Glutamatergic neuron (in vitro differentiated cells): ENCODE results near the gene UTS2B. TPM values are rescaled to one million over a fixed set of nuclear protein-coding genes. Genes with fewer than 3 reads are reported as not detected.
"Not testable (repeated sequence)": the region's sequence is repeated elsewhere in the genome, so short reads cannot be mapped to it uniquely, and the experiment has no call there.

ENCODE experiments used
- DNase-seq: peaks from one replicate; pipeline ENCODE4 v3.0.0; 2022
- H3K27ac Mint-ChIP-seq: one replicate; pipeline ENCODE4 v1.8.0; 2020; ENCODE audit warnings: mild to moderate bottlenecking, mixed read lengths, inconsistent platforms; ENCODE audit not compliant: unreplicated experiment
- H3K27me3 Mint-ChIP-seq: one replicate; pipeline ENCODE4 v1.8.0; 2020; ENCODE audit warnings: mild to moderate bottlenecking, moderate library complexity, mixed read lengths, inconsistent platforms; ENCODE audit not compliant: unreplicated experiment
- H3K36me3 Mint-ChIP-seq: one replicate; pipeline ENCODE4 v1.8.0; 2020; ENCODE audit warnings: mild to moderate bottlenecking, mixed read lengths, inconsistent platforms; ENCODE audit not compliant: unreplicated experiment
- H3K4me1 Mint-ChIP-seq: one replicate; pipeline ENCODE4 v1.8.0; 2020; ENCODE audit warnings: mild to moderate bottlenecking, low read depth, mixed read lengths, inconsistent platforms; ENCODE audit not compliant: unreplicated experiment
- H3K4me3 Mint-ChIP-seq: one replicate; pipeline ENCODE4 v1.8.0; 2020; ENCODE audit warnings: mild to moderate bottlenecking, mixed read lengths, inconsistent platforms; ENCODE audit not compliant: unreplicated experiment
- H3K9me3 Mint-ChIP-seq: one replicate; pipeline ENCODE4 v1.8.0; 2020; ENCODE audit warnings: mild to moderate bottlenecking, moderate library complexity, mixed read lengths, inconsistent platforms; ENCODE audit not compliant: unreplicated experiment
- CTCF ChIP-seq: fragments of 200-600 bp; sonication (generic); IDR thresholded peaks from one replicate; pipeline ENCODE4 v1.5.0; 2021; ENCODE audit not compliant: partially characterized antibody, unreplicated experiment
- total RNA-seq: library from RNA; stranded (reverse); fragmentation: NEBNext Ultra II Directional; extraction: Animal tissue kit (Norgen Biotek cat#: 25700); gene quantifications from one replicate; pipeline ENCODE4 v1.2.1, GENCODE V29; 2021; ENCODE audit not compliant: unreplicated experiment

The UTS2B gene
- total RNA-seq, 1 donor from 2014 or later, result not detected

- H3K27ac Mint-ChIP-seq, result no peak overlapping the region
- H3K9me3 Mint-ChIP-seq, result no peaks in the 10 kb centered on the region
- no peaks in the 10 kb centered on the region for H3K36me3 Mint-ChIP-seq
- peaks cover 6% of the 10 kb centered on the region for H3K4me1 Mint-ChIP-seq
- H3K4me3 Mint-ChIP-seq, result no peak overlapping the region
- no peaks in the 10 kb centered on the region for H3K27me3 Mint-ChIP-seq
- TF ChIP-seq CTCF, result no peak
- DNase-seq, result no peak
Measured at GRCh38 chr3:191283400-191283799, 46.9 kb downstream of the UTS2B start.

GRCh38 chr3:191282251-191283185 lies 47.8 kb downstream of the UTS2B start:
- Mint-ChIP-seq H3K27ac (no peak overlapping the region), H3K4me3 (no peak overlapping the region), H3K36me3 (no peaks in the 10 kb centered on the region), H3K27me3 (no peaks in the 10 kb centered on the region), H3K9me3 (no peaks in the 10 kb centered on the region), H3K4me1 (peaks cover 6% of the 10 kb centered on the region)
- TF ChIP-seq CTCF, result no peak
- DNase-seq, result no peak

GRCh38 chr3:191280882-191281281 lies 49.4 kb downstream of the UTS2B start:
- Mint-ChIP-seq H3K4me1 (peaks cover 12% of the 10 kb centered on the region), H3K27ac (no peak overlapping the region), H3K9me3 (no peaks in the 10 kb centered on the region), H3K36me3 (no peaks in the 10 kb centered on the region), H3K4me3 (no peak overlapping the region), H3K27me3 (no peaks in the 10 kb centered on the region)
- no peak for DNase-seq
- no peak for TF ChIP-seq CTCF

- H3K4me3 Mint-ChIP-seq, result no peak overlapping the region
- no peaks in the 10 kb centered on the region for H3K9me3 Mint-ChIP-seq
- TF ChIP-seq CTCF, result no peak
- no peaks in the 10 kb centered on the region for H3K27me3 Mint-ChIP-seq
- no peak overlapping the region for H3K27ac Mint-ChIP-seq
- peaks cover 15% of the 10 kb centered on the region for H3K4me1 Mint-ChIP-seq
- DNase-seq, result no peak
- H3K36me3 Mint-ChIP-seq, result no peaks in the 10 kb centered on the region
Measured at GRCh38 chr3:191280111-191280510, 50.2 kb downstream of the UTS2B start.

- no peak overlapping the region for H3K27ac Mint-ChIP-seq
- no peak for DNase-seq
- H3K4me1 Mint-ChIP-seq, result peaks cover 15% of the 10 kb centered on the region
- H3K9me3 Mint-ChIP-seq, result no peaks in the 10 kb centered on the region
- no peak for TF ChIP-seq CTCF
- H3K36me3 Mint-ChIP-seq, result peaks cover 7% of the 10 kb centered on the region
- no peaks in the 10 kb centered on the region for H3K27me3 Mint-ChIP-seq
- H3K4me3 Mint-ChIP-seq, result peak overlapping the region; percentile 63
Measured at GRCh38 chr3:191275751-191276150, 54.6 kb downstream of the UTS2B start.

GRCh38 chr3:191275244-191275643 lies 55.1 kb downstream of the UTS2B start:
- not testable (repeated sequence) for H3K4me3 Mint-ChIP-seq

More at GRCh38 chr3:191275244-191275643, 55.1 kb downstream of the UTS2B start:
- not testable (repeated sequence) for DNase-seq, H3K9me3 Mint-ChIP-seq, H3K27me3 Mint-ChIP-seq, H3K36me3 Mint-ChIP-seq, H3K27ac Mint-ChIP-seq
- H3K4me1 Mint-ChIP-seq, result peaks cover 11% of the 10 kb centered on the region
